CD8-positive, alpha-beta memory T cell (primary cell): ENCODE data around the gene CALHM5. TPM values are rescaled to one million over a fixed set of nuclear protein-coding genes. Genes with fewer than 3 reads are reported as not detected.

ENCODE experiments used
- CTCF ChIA-PET: fragments of 350-600 bp; sonication (Branson Sonifier 250); formaldehyde crosslinking; loops from one replicate; lab custom pipeline; 2021; ENCODE audit warnings: antibody characterized with exemption; lab: Charles Lee
- POLR2A ChIA-PET: fragments of 350-600 bp; sonication (Branson Sonifier 250); formaldehyde crosslinking; loops from one replicate; lab custom pipeline; 2021; ENCODE audit warnings: antibody characterized with exemption; lab: Charles Lee
- DNase-seq, 5 donors: peaks; one replicate each; pipeline versions ENCODE4 v3.0.0 to v3.0.0-alpha.2; 2020 to 2022; ENCODE audit warnings: mixed read lengths in 1 of 5
- H3K27ac ChIP-seq: one replicate; pipeline ENCODE4 v1.7.0; 2013; ENCODE audit warnings: low read depth, mild to moderate bottlenecking, low read length, moderate library complexity
- H3K27me3 ChIP-seq: 2 replicates; pipeline ENCODE4 v1.7.0; 2013; ENCODE audit warnings: low read length, mild to moderate bottlenecking; ENCODE audit not compliant: insufficient read depth, poor library complexity, severe bottlenecking
- H3K36me3 ChIP-seq: 2 replicates; pipeline ENCODE4 v1.7.0; 2013; ENCODE audit warnings: mild to moderate bottlenecking, low read length, moderate library complexity; ENCODE audit not compliant: insufficient read depth
- H3K4me1 ChIP-seq: 2 replicates; pipeline ENCODE4 v1.7.0; 2013; ENCODE audit warnings: mild to moderate bottlenecking, low read length, moderate library complexity; ENCODE audit not compliant: insufficient read depth
- H3K4me3 ChIP-seq: 2 replicates; pipeline ENCODE4 v1.7.0; 2013; ENCODE audit warnings: mild to moderate bottlenecking, low read length
- H3K9me3 ChIP-seq: 2 replicates; pipeline ENCODE4 v1.7.0; 2013; ENCODE audit warnings: mild to moderate bottlenecking, low read length
- H3K27ac Mint-ChIP-seq, 8 donors: one replicate each; pipeline ENCODE4 v1.8.0; 2020 to 2021; ENCODE audit warnings: mixed read lengths in 8 of 8, mild to moderate bottlenecking in 6 of 8, inconsistent platforms in 3 of 8, moderate library complexity in 3 of 8
- H3K27me3 Mint-ChIP-seq, 2 donors: one replicate each; pipeline ENCODE4 v1.8.0; 2020 to 2021; ENCODE audit warnings: mixed read lengths in 2 of 2, mild to moderate bottlenecking in 1 of 2, moderate library complexity in 1 of 2
- H3K36me3 Mint-ChIP-seq, 3 donors: one replicate each; pipeline ENCODE4 v1.8.0; 2020 to 2021; ENCODE audit warnings: mixed read lengths in 3 of 3, inconsistent platforms in 1 of 3, mild to moderate bottlenecking in 1 of 3
- H3K4me1 Mint-ChIP-seq, 3 donors: one replicate each; pipeline ENCODE4 v1.8.0; 2020 to 2021; ENCODE audit warnings: mixed read lengths in 3 of 3, inconsistent platforms in 1 of 3, mild to moderate bottlenecking in 1 of 3
- H3K4me3 Mint-ChIP-seq, 7 donors: one replicate each; pipeline ENCODE4 v1.8.0; 2020 to 2021; ENCODE audit warnings: mixed read lengths in 7 of 7, mild to moderate bottlenecking in 6 of 7, moderate library complexity in 4 of 7, inconsistent platforms in 2 of 7
- H3K9me3 Mint-ChIP-seq, 5 donors: one replicate each; pipeline ENCODE4 v1.8.0; 2020 to 2022; ENCODE audit warnings: mixed read lengths in 5 of 5, mild to moderate bottlenecking in 3 of 5, moderate library complexity in 2 of 5, inconsistent platforms in 1 of 5
- polyA plus RNA-seq: library from polyadenylated mRNA; unstranded; fragments of 300-500 nt; fragmentation: Illumina TruSeq; gene quantifications from one replicate; pipeline ENCODE4 v1.2.3, GENCODE V29; 2021
- total RNA-seq, 2 experiments: library from RNA; stranded (reverse); gene quantifications; one replicate each; pipeline ENCODE4 v1.2.3, GENCODE V29; 2021

CALHM5 gene
- total and polyA plus RNA-seq, 3 experiments from 2014 or later: not detected

- no peak overlapping the region for H3K27ac ChIP-seq
- Mint-ChIP-seq H3K4me3 (no peak overlapping the region), H3K4me1 (no peaks in the 10 kb centered on the region), H3K27me3 (peaks cover 7 to 47% of the 10 kb centered on the region in 2 donors), H3K9me3 (no peaks in the 10 kb centered on the region), H3K36me3 (no peaks in the 10 kb centered on the region), H3K27ac (no peak overlapping the region)
- ChIA-PET CTCF (no interaction called here), POLR2A (no interaction called here)
- H3K9me3 ChIP-seq: no peaks in the 10 kb centered on the region
- no peak for DNase-seq
- H3K27me3 ChIP-seq: peaks cover 5% of the 10 kb centered on the region
- H3K36me3 ChIP-seq: no peaks in the 10 kb centered on the region
- no peak overlapping the region for H3K4me3 ChIP-seq
- no peaks in the 10 kb centered on the region for H3K4me1 ChIP-seq
Observed at GRCh38 chr6:116543149-116543548, 31.7 kb downstream of the CALHM5 start.

GRCh38 chr6:116545651-116546050 lies 34.2 kb downstream of the CALHM5 start, which contains the start of gene TRAPPC3L:
Gene TRAPPC3L (minus strand): TSS chr6:116545684. CDS start chr6:116545514, 170 bp downstream.
- Histone ChIP-seq H3K4me3 (no peak within 1 kb of the TSS), H3K9me3 (no peaks in the 10 kb centered on the region), H3K27me3 (no peaks in the 10 kb centered on the region), H3K27ac (no peak within 1 kb of the TSS), H3K36me3 (no peaks in the 10 kb centered on the region), H3K4me1 (no peaks in the 10 kb centered on the region)
- no peak within 1 kb of the TSS for H3K4me3 Mint-ChIP-seq
- H3K27ac Mint-ChIP-seq: no peak within 1 kb of the TSS
- H3K9me3 Mint-ChIP-seq: no peaks in the 10 kb centered on the region
- no peaks in the 10 kb centered on the region for H3K36me3 Mint-ChIP-seq
- peaks cover 4 to 42% of the 10 kb centered on the region in 2 donors for H3K27me3 Mint-ChIP-seq
- POLR2A ChIA-PET: no interaction called here
- no peaks in the 10 kb centered on the region for H3K4me1 Mint-ChIP-seq
- DNase-seq: no peak
- CTCF ChIA-PET: no interaction called here

- no peaks in the 10 kb centered on the region for H3K36me3 Mint-ChIP-seq
- H3K27me3 Mint-ChIP-seq: peaks cover 7 to 45% of the 10 kb centered on the region in 2 donors
- no peaks in the 10 kb centered on the region for H3K27me3 ChIP-seq
- H3K4me3 ChIP-seq: no peak overlapping the region
- no peak overlapping the region for H3K4me3 Mint-ChIP-seq
- no peaks in the 10 kb centered on the region for H3K4me1 Mint-ChIP-seq
- no peak overlapping the region for H3K27ac Mint-ChIP-seq
- no peak overlapping the region for H3K27ac ChIP-seq
- POLR2A ChIA-PET: no interaction called here
- no peaks in the 10 kb centered on the region for H3K4me1 ChIP-seq
- no peaks in the 10 kb centered on the region for H3K9me3 ChIP-seq
- CTCF ChIA-PET: no interaction called here
- no peaks in the 10 kb centered on the region for H3K9me3 Mint-ChIP-seq
- DNase-seq: no peak
- H3K36me3 ChIP-seq: no peaks in the 10 kb centered on the region
Observed at GRCh38 chr6:116547358-116547757, 35.9 kb downstream of the CALHM5 start.

GRCh38 chr6:116550796-116551195 lies 39.4 kb downstream of the CALHM5 start:
- peaks cover 4 to 41% of the 10 kb centered on the region in 2 donors for H3K27me3 Mint-ChIP-seq
- H3K36me3 Mint-ChIP-seq: no peaks in the 10 kb centered on the region
- H3K4me1 ChIP-seq: no peaks in the 10 kb centered on the region
- H3K9me3 Mint-ChIP-seq: no peaks in the 10 kb centered on the region
- no peak for DNase-seq
- ChIA-PET POLR2A (no interaction called here), CTCF (interaction anchor here (1.3 kb wide), 1 partner anchor 10 kb away, joined by 4 read pairs; no protein-coding TSS in a partner anchor)
- H3K4me3 Mint-ChIP-seq: no peak overlapping the region
- H3K27me3 ChIP-seq: no peaks in the 10 kb centered on the region
- H3K27ac Mint-ChIP-seq: no peak overlapping the region
- no peaks in the 10 kb centered on the region for H3K4me1 Mint-ChIP-seq
- H3K4me3 ChIP-seq: no peak overlapping the region
- no peaks in the 10 kb centered on the region for H3K36me3 ChIP-seq
- no peaks in the 10 kb centered on the region for H3K9me3 ChIP-seq
- no peak overlapping the region for H3K27ac ChIP-seq

- Mint-ChIP-seq H3K27ac (no peak within 1 kb of the TSS), H3K36me3 (no peaks in the 10 kb centered on the region), H3K9me3 (no peaks in the 10 kb centered on the region), H3K4me1 (no peaks in the 10 kb centered on the region), H3K4me3 (no peak within 1 kb of the TSS), H3K27me3 (peaks cover 4 to 32% of the 10 kb centered on the region in 2 donors)
- Histone ChIP-seq H3K27ac (no peak within 1 kb of the TSS), H3K4me1 (no peaks in the 10 kb centered on the region), H3K4me3 (no peak within 1 kb of the TSS), H3K9me3 (no peaks in the 10 kb centered on the region), H3K27me3 (no peaks in the 10 kb centered on the region), H3K36me3 (no peaks in the 10 kb centered on the region)
- POLR2A ChIA-PET: no interaction called here
- no peak for DNase-seq
- CTCF ChIA-PET: interaction anchor here (1.0 to 1.4 kb wide), 2 partner anchors 8 to 10 kb away, joined by 4 to 6 read pairs; no protein-coding TSS in a partner anchor
Observed at GRCh38 chr6:116553451-116553850, 42.0 kb downstream of the CALHM5 start, which contains the start of gene CALHM4. Gene CALHM4 (plus strand): TSS chr6:116553751. CDS start chr6:116553794, 43 bp downstream.

GRCh38 chr6:116556065-116556464 lies 44.6 kb downstream of the CALHM5 start:
- Mint-ChIP-seq H3K4me1 (no peaks in the 10 kb centered on the region), H3K4me3 (no peak overlapping the region), H3K27ac (no peak overlapping the region), H3K36me3 (no peaks in the 10 kb centered on the region), H3K27me3 (peaks cover 0 to 25% of the 10 kb centered on the region in 2 donors), H3K9me3 (no peaks in the 10 kb centered on the region)
- H3K27me3 ChIP-seq: no peaks in the 10 kb centered on the region
- no peaks in the 10 kb centered on the region for H3K36me3 ChIP-seq
- POLR2A ChIA-PET: no interaction called here
- no peak for DNase-seq
- no peaks in the 10 kb centered on the region for H3K4me1 ChIP-seq
- no peaks in the 10 kb centered on the region for H3K9me3 ChIP-seq
- CTCF ChIA-PET: no interaction called here
- no peak overlapping the region for H3K27ac ChIP-seq
- no peak overlapping the region for H3K4me3 ChIP-seq

GRCh38 chr6:116556814-116557415 lies 45.5 kb downstream of the CALHM5 start:
- H3K27ac Mint-ChIP-seq: no peak overlapping the region
- Histone ChIP-seq H3K9me3 (no peaks in the 10 kb centered on the region), H3K4me3 (no peak overlapping the region), H3K27ac (no peak overlapping the region), H3K36me3 (no peaks in the 10 kb centered on the region), H3K27me3 (no peaks in the 10 kb centered on the region), H3K4me1 (no peaks in the 10 kb centered on the region)
- peaks cover 0 to 3% (median 2%) of the 10 kb centered on the region in 3 donors for H3K4me1 Mint-ChIP-seq
- POLR2A ChIA-PET: no interaction called here
- peaks cover 1 to 26% of the 10 kb centered on the region in 2 donors for H3K27me3 Mint-ChIP-seq
- no peaks in the 10 kb centered on the region for H3K36me3 Mint-ChIP-seq
- H3K9me3 Mint-ChIP-seq: no peaks in the 10 kb centered on the region
- CTCF ChIA-PET: no interaction called here
- DNase-seq: no peak
- no peak overlapping the region for H3K4me3 Mint-ChIP-seq

GRCh38 chr6:116557893-116558292 lies 46.5 kb downstream of the CALHM5 start:
- POLR2A ChIA-PET: no interaction called here
- Mint-ChIP-seq H3K4me3 (no peak overlapping the region), H3K36me3 (no peaks in the 10 kb centered on the region), H3K4me1 (peaks cover 0 to 3% (median 2%) of the 10 kb centered on the region in 3 donors), H3K27me3 (peaks cover 8 to 31% of the 10 kb centered on the region in 2 donors), H3K27ac (no peak overlapping the region), H3K9me3 (no peaks in the 10 kb centered on the region)
- no peaks in the 10 kb centered on the region for H3K9me3 ChIP-seq
- H3K4me3 ChIP-seq: no peak overlapping the region
- H3K4me1 ChIP-seq: no peaks in the 10 kb centered on the region
- peaks cover 7% of the 10 kb centered on the region for H3K27me3 ChIP-seq
- CTCF ChIA-PET: no interaction called here
- H3K36me3 ChIP-seq: no peaks in the 10 kb centered on the region
- no peak overlapping the region for H3K27ac ChIP-seq
- DNase-seq: no peak
